Heart left ventricle (tissue), 16 donors: Measurements from ENCODE around the gene LPP. TPM values are rescaled to one million over a fixed set of nuclear protein-coding genes. Genes with fewer than 3 reads are reported as not detected.

Experiments
- ATAC-seq, 4 donors: fragments of 200-7000 bp; cut with Tn5 transposase; one replicate each; pipeline ENCODE4 v1.9.1; 2020 to 2022; ENCODE audit warnings: moderate library complexity in 4 of 4, mild to moderate bottlenecking in 3 of 4, moderate number of reproducible peaks in 1 of 4
- DNase-seq, 5 donors: peaks; one replicate each; pipeline ENCODE4 v3.0.0-alpha.2; 2020
- H3K27ac ChIP-seq, 12 donors: fragments of 200-600 bp; sonication (generic) in 4 of 12; one replicate each; pipeline versions ENCODE4 v1.5.0 to v1.8.0; 2016 to 2022; ENCODE audit warnings: mild to moderate bottlenecking in 2 of 12
- H3K27me3 ChIP-seq, 9 donors: fragments of 200-600 bp; sonication (generic) in 2 of 9; one replicate each; pipeline versions ENCODE4 v1.5.1 to v1.8.0; 2016 to 2022; ENCODE audit warnings: mild to moderate bottlenecking in 3 of 9
- H3K36me3 ChIP-seq, 9 donors: fragments of 200-600 bp; sonication (generic) in 2 of 9; one replicate each; pipeline versions ENCODE4 v1.5.0 to v1.8.0; 2018 to 2022; ENCODE audit warnings: mild to moderate bottlenecking in 2 of 9
- H3K4me1 ChIP-seq, 12 donors: fragments of 200-600 bp; sonication (generic) in 4 of 12; one replicate each; pipeline versions ENCODE4 v1.5.0 to v1.8.0; 2016 to 2022; ENCODE audit warnings: mild to moderate bottlenecking in 3 of 12
- H3K4me3 ChIP-seq, 12 donors: fragments of 200-600 bp; sonication (generic) in 4 of 12; one replicate each; pipeline versions ENCODE4 v1.5.0 to v1.8.0; 2017 to 2022; ENCODE audit warnings: mild to moderate bottlenecking in 9 of 12, moderate library complexity in 4 of 12
- H3K9me3 ChIP-seq, 12 donors: fragments of 200-600 bp; sonication (generic) in 4 of 12; one replicate each; pipeline versions ENCODE4 v1.5.0 to v1.8.0; 2016 to 2022; ENCODE audit warnings: mild to moderate bottlenecking in 1 of 12
- POLR2A ChIP-seq, 2 donors: fragments of 450-650 bp; IDR thresholded peaks; one replicate each; pipeline ENCODE4 v1.6.1; 2017; ENCODE audit warnings: antibody characterized with exemption in 2 of 2, mild to moderate bottlenecking in 2 of 2, moderate library complexity in 2 of 2
- WGBS, 4 donors: extraction: QIAGEN DNeasy Blood & Tissue Kit in 2 of 4; methylation state at CpG; one replicate each; pipeline versions ENCODE4 v1.1.5 to v1.1.7; 2013 to 2018; 5-methylcytosine and 5-hydroxymethylcytosine counted together
- intact Hi-C, 10 donors: fragments of 100-400 bp; cut with DNase I; formaldehyde crosslinking; loops; one replicate each; pipeline versions ENCODE4 v1.11.1 to v1.14.2; 2022
- polyA plus RNA-seq, 2 donors: library from polyadenylated mRNA; stranded (reverse); fragments of 200-250 nt; gene quantifications; one replicate each; pipeline ENCODE4 v1.2.3, GENCODE V29; 2013
- total RNA-seq, 9 donors: library from RNA; depleted of rRNA in 2 of 9; stranded (reverse); fragments of >200 nt in 2 of 9; fragmentation: NEBNext Ultra II Directional in 3 of 9; extraction: Animal tissue kit (Norgen Biotek cat#: 25700) in 3 of 9; gene quantifications; one replicate each; pipeline versions ENCODE4 v1.1.0 to v1.2.4, GENCODE V29; 2016 to 2023
- TF ChIP-seq, protein P1 (sequence below), 12 donors: fragments of 200-600 bp; sonication (generic) in 4 of 12; IDR thresholded peaks; one replicate each; pipeline versions ENCODE4 v1.5.0 to v1.8.0; 2018 to 2022; ENCODE audit warnings: antibody characterized with exemption in 12 of 12, mild to moderate bottlenecking in 5 of 12
- donor health status: ischemic (EF 13 %, LVEDD 7.1; RV severe dilation, severe dysfunction).
- donor health status: healthy with polysubstance abuse.
- donor health status: DM: no; HTN: yes; CAD: no.
- donor health status: DM: no; HTN: no; CAD: no.
- donor health status: ischemic (EF 25% LVEDD 6.9; RV normal size, moderate dysfunction).
- donor health status: ischemic (EF 25% LVEDD 5.7; RV mildly dilated, moderate dysfunction).
- donor health status: healthy.
- donor health status: DM: yes; HTN: yes; CAD: no.
- donor health status: ischemic (EF 35%, LVEDD 5.7; RV mildly dilated, moderate dysfunction).
- donor health status: nonischemic (EF 11% LVEDD 7.7; RV severe dilation, severe dysfunction).
- donor health status: DM: yes; HTN: yes; CAD: no.
- donor health status: PGD.
- donor health status: ischemic (EF 29% LVEDD 5.4; RV normal size, mild dysfunction).
- donor health status: nonischemic (EF 23%, LVEDD 6.1; RV moderate dilation, normal function).

LPP gene
- total and polyA plus RNA-seq, 11 donors: 9.2 to 178 (median 100) TPM

DNA sequence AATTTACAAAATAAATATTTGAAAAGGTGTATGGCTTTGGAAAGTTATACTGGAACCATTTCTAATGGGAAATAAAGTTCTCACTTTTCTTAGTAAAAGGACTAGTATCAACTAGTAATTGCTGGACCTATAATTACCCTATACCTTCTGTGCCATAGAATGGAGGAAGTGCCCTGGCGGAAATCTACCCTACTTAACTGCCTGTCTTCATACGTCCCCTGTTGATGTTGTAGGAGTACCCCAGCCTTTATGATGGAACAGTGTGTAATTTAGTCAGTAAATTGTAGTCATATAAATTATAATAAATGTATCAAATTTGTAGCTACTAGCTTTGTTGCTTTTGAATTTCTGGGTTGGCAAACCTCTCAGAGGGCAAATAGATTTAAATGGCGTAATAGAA is 149.9 kb downstream of the LPP start:
- 91 to 94% (median 93%) methylated on average over 3 of the region's 3 CpGs for WGBS, 4 donors
- DNase-seq (no peak), ATAC-seq (no peak)
- no peaks in the 10 kb centered on the region for H3K36me3 ChIP-seq
- H3K4me1 ChIP-seq: peaks cover 0 to 42% (median 24%) of the 10 kb centered on the region in 12 donors
- TF ChIP-seq, protein P1, sequence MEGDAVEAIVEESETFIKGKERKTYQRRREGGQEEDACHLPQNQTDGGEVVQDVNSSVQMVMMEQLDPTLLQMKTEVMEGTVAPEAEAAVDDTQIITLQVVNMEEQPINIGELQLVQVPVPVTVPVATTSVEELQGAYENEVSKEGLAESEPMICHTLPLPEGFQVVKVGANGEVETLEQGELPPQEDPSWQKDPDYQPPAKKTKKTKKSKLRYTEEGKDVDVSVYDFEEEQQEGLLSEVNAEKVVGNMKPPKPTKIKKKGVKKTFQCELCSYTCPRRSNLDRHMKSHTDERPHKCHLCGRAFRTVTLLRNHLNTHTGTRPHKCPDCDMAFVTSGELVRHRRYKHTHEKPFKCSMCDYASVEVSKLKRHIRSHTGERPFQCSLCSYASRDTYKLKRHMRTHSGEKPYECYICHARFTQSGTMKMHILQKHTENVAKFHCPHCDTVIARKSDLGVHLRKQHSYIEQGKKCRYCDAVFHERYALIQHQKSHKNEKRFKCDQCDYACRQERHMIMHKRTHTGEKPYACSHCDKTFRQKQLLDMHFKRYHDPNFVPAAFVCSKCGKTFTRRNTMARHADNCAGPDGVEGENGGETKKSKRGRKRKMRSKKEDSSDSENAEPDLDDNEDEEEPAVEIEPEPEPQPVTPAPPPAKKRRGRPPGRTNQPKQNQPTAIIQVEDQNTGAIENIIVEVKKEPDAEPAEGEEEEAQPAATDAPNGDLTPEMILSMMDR (IDR thresholded peaks at IDR 0.05): no peak
- no peak for TF ChIP-seq POLR2A (IDR thresholded peaks at IDR 0.05)
- no peak overlapping the region for H3K4me3 ChIP-seq
- intact Hi-C loops: no loop called here
- no peaks in the 10 kb centered on the region for H3K27me3 ChIP-seq
- no peaks in the 10 kb centered on the region for H3K9me3 ChIP-seq
- H3K27ac ChIP-seq: no peak overlapping the region

GRCh38 chr3:188304501-188304900 is 150.5 kb downstream of the LPP start:
- Histone ChIP-seq H3K4me1 (peaks cover 0 to 42% (median 23%) of the 10 kb centered on the region in 12 donors), H3K27me3 (no peaks in the 10 kb centered on the region), H3K36me3 (no peaks in the 10 kb centered on the region), H3K27ac (peak overlapping the region in 1 of 12 donors; percentile 11), H3K9me3 (no peaks in the 10 kb centered on the region), H3K4me3 (no peak overlapping the region)
- TF ChIP-seq POLR2A (IDR thresholded peaks at IDR 0.05): no peak
- TF ChIP-seq, protein P1 (IDR thresholded peaks at IDR 0.05): no peak
- DNase-seq: no peak
- intact Hi-C loops: no loop called here
- 9 to 17% (median 12%) methylated on average over 1 of the region's 1 CpG for WGBS, 4 donors
- ATAC-seq: no peak

DNA sequence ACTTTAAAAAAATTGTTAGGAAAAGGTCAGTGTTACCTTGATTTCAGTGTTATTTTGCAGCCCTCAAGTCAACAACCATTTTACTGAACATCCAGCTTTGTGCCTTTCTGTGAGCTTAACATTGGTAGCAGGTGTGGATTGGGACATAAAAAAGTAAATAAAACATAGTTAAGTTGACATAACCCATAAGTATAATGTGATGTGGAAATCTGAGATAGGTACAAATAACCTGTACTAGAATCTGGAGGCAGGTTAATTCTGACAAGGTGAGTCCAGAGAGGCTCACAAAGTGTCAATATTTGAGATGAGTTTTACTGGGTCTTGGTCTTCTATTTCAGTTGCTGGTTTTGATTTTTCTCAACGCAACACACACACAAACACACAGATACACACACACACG is 151.3 kb downstream of the LPP start:
- Histone ChIP-seq H3K9me3 (no peaks in the 10 kb centered on the region), H3K27me3 (no peaks in the 10 kb centered on the region), H3K27ac (no peak overlapping the region), H3K4me1 (peaks cover 0 to 38% (median 21%) of the 10 kb centered on the region in 12 donors), H3K36me3 (no peaks in the 10 kb centered on the region), H3K4me3 (no peak overlapping the region)
- TF ChIP-seq POLR2A (IDR thresholded peaks at IDR 0.05): no peak
- TF ChIP-seq, protein P1 (IDR thresholded peaks at IDR 0.05): no peak
- ATAC-seq (no peak), DNase-seq (no peak)
- WGBS, 4 donors: 95 to 99% (median 97%) methylated on average over 2 of the region's 2 CpGs
- intact Hi-C loops: no loop called here

DNA sequence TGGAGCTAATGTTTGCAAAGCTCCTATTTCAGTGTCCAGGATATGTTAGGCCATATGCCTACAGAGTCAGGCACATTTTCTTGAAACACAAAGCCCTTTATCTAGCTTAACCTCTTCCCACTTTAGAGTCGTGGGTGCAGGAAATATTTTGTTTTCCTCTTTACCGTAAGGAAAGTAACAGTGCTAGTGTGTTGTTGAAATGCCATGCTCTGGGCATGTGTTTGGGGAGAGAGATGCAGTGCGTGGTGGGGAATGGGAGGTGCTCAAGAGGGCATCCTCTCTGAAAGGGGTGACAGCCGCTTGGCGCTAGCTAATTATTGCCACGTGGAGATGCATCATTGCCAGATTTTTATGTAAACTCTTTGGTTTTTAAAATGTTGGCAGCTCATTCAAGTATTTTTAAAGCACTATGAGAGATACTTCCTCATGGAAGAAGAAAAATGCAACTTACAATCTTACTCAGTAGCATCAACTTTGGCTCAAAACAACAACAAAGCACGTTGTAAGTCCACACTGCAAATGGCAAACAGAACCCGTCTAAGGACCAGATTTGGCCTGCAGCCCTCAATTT is 152.6 kb downstream of the LPP start:
- ATAC-seq (no peak), DNase-seq (no peak)
- no peak overlapping the region for H3K4me3 ChIP-seq
- H3K27ac ChIP-seq: no peak overlapping the region
- intact Hi-C loops: no loop called here
- no peaks in the 10 kb centered on the region for H3K36me3 ChIP-seq
- no peaks in the 10 kb centered on the region for H3K9me3 ChIP-seq
- no peak for TF ChIP-seq POLR2A (IDR thresholded peaks at IDR 0.05)
- TF ChIP-seq, protein P1 (IDR thresholded peaks at IDR 0.05): no peak
- WGBS, 4 donors: 65 to 72% (median 68%) methylated on average over 8 of the region's 8 CpGs
- H3K4me1 ChIP-seq: peaks cover 0 to 43% (median 14%) of the 10 kb centered on the region in 12 donors
- H3K27me3 ChIP-seq: no peaks in the 10 kb centered on the region
